ENCODE results near the gene FN3K. TPM values are rescaled to one million over a fixed set of nuclear protein-coding genes. Genes with fewer than 3 reads are reported as not detected.

The FN3K gene
- total and polyA plus RNA-seq, 2 of the 4 experiments (the other 2 are of a cell fraction), result 0.90 to 2.9 TPM

GRCh38 chr17:82783498-82783897 is 48.1 kb downstream of the FN3K start:
- H3K56ac ChIP-seq (ENCODE audit: extremely low read depth, insufficient read depth, low read length), result no peak overlapping the region
- POLR2A ChIA-PET (ENCODE audit: unreplicated experiment), result no interaction called here
- CTCF ChIA-PET, result no interaction called here
- H3K14ac ChIP-seq (replicated peaks; ENCODE audit: low read depth, low read length), result no peak overlapping the region
- no peak overlapping the region for H3K23ac ChIP-seq (ENCODE audit: low read depth, low read length)
- WGBS, 2 experiments (ENCODE audit: extremely low coverage in 2 of 2, insufficient read length in 1 of 2), result 97% methylated on average over 6 of the region's 18 CpGs; no CpG with 5 or more reads in 1 of the 2 experiments
- peaks cover 2 to 34% of the 10 kb centered on the region in 2 experiments; a peak in 3 of 4 replicates for H3K79me1 ChIP-seq (ENCODE audit: low read depth in 1 of 2, low read length in 2 of 2)
- no peak overlapping the region for H3K4me3 ChIP-seq (ENCODE audit: insufficient read depth, low read depth, low read length)
- no peaks in the 10 kb centered on the region for H3K27me3 ChIP-seq (ENCODE audit: control insufficient read depth, insufficient read depth, low read length)
- no peak overlapping the region for H2BK5ac ChIP-seq (ENCODE audit: low read depth, low read length, poor library complexity, severe bottlenecking)
- intact Hi-C loops (cut with micrococcal nuclease) (loop anchor here (5.0 kb wide), 1 partner anchor 94 kb away; no protein-coding TSS in a partner anchor), dilution Hi-C loops (cut with HindIII; ENCODE audit: low sequenced_read_pairs, unreplicated experiment) (no loop called here), in situ Hi-C loops (cut with MboI; ENCODE audit: low sequenced_read_pairs) (no loop called here)
- no peak overlapping the region for H2AK5ac ChIP-seq (ENCODE audit: low read depth, low read length)
- no peak overlapping the region for H2BK20ac ChIP-seq (ENCODE audit: low read depth, low read length)
- H3K18ac ChIP-seq (ENCODE audit: low read depth, low read length), result no peak overlapping the region
- H3K4me2 ChIP-seq (ENCODE audit: low read depth, low read length), result no peak overlapping the region
- H3K36me3 ChIP-seq (ENCODE audit: control insufficient read depth, insufficient read depth, low read length), result peaks cover 14% of the 10 kb centered on the region
- no peak overlapping the region for H4K8ac ChIP-seq (ENCODE audit: low read depth in 2 of 2, low read length in 2 of 2)
- no peak for ATAC-seq (ENCODE audit: low read depth)
- H3K4ac ChIP-seq (ENCODE audit: low read depth, low read length), result no peak overlapping the region
- H2AK9ac ChIP-seq (replicated peaks; ENCODE audit: low read depth, low read length, poor library complexity), result no peak overlapping the region
- H2BK120ac ChIP-seq (ENCODE audit: low read depth, low read length), result no peak overlapping the region
- no peak overlapping the region for H3K27ac ChIP-seq (ENCODE audit: insufficient read depth, low read length)
- no peak overlapping the region for H2BK15ac ChIP-seq (ENCODE audit: low read depth, low read length)
- no peak overlapping the region for H3K9ac ChIP-seq (ENCODE audit: low read depth, low read length)
- H3K9me1 ChIP-seq (ENCODE audit: insufficient read depth, low read length), result no peaks in the 10 kb centered on the region
- peaks cover 4% of the 10 kb centered on the region; the same call in 1 of the 2 replicates for H3K4me1 ChIP-seq (ENCODE audit: control insufficient read depth, insufficient read depth, low read length)
- no peaks in the 10 kb centered on the region for H3K9me3 ChIP-seq (ENCODE audit: control insufficient read depth, insufficient read depth, low read length)
- peaks cover 14% of the 10 kb centered on the region for H4K20me1 ChIP-seq (ENCODE audit: insufficient read depth, low read length)
- H4K5ac ChIP-seq (ENCODE audit: low read depth, low read length), result no peak overlapping the region
- H4K91ac ChIP-seq (ENCODE audit: insufficient read depth, low read depth, low read length), result no peak overlapping the region
- DNase-seq, result no peak
- TF ChIP-seq SMC3 (IDR thresholded peaks at IDR 0.05; ENCODE audit: low read depth, low read length), result no peak
- no peak for TF ChIP-seq MAZ (IDR thresholded peaks at IDR 0.05; ENCODE audit: borderline replicate concordance, low read depth, low read length)
- TF ChIP-seq BHLHE40 (IDR thresholded peaks at IDR 0.05; ENCODE audit: low read depth, low read length), result no peak
- no peak for TF ChIP-seq CTCF (conservative IDR thresholded peaks at IDR 0.05; ENCODE audit: low read depth, low read length)
- no peak for TF ChIP-seq RCOR1 (IDR thresholded peaks at IDR 0.05; ENCODE audit: insufficient replicate concordance, low read length)
- no peak for TF ChIP-seq CHD1 (IDR thresholded peaks at IDR 0.05; ENCODE audit: low read depth, low read length)
- TF ChIP-seq FOS (IDR thresholded peaks at IDR 0.05; ENCODE audit: low read depth, low read length), result no peak
- no peak for TF ChIP-seq RAD21 (IDR thresholded peaks at IDR 0.05; ENCODE audit: low read length)
- no peak for TF ChIP-seq POLR2A (IDR thresholded peaks at IDR 0.05; ENCODE audit: low read depth, low read length)
- no peak for TF ChIP-seq USF2 (IDR thresholded peaks at IDR 0.05; ENCODE audit: low read depth, low read length)
- TF ChIP-seq ELK1 (IDR thresholded peaks at IDR 0.05; ENCODE audit: borderline replicate concordance, low read depth, low read length), result no peak
- no peak for TF ChIP-seq MXI1 (IDR thresholded peaks at IDR 0.05; ENCODE audit: borderline replicate concordance, low read depth, low read length)
- TF ChIP-seq CEBPB (IDR thresholded peaks at IDR 0.05; ENCODE audit: low read depth, low read length), result no peak
- no peak for TF ChIP-seq MAFK (IDR thresholded peaks at IDR 0.05; ENCODE audit: low read depth, low read length)
- no peak for TF ChIP-seq RFX5 (IDR thresholded peaks at IDR 0.05; ENCODE audit: low read depth, low read length)
- no peak for TF ChIP-seq NFE2L2 (IDR thresholded peaks at IDR 0.05; ENCODE audit: low read depth, low read length)
- no TSS peak for BruUV-seq (replicated peaks)
- H2AFZ ChIP-seq (replicated peaks; ENCODE audit: low read length, poor library complexity), result no peak overlapping the region
